ENCODE data around the gene NTRK3.

DNA sequence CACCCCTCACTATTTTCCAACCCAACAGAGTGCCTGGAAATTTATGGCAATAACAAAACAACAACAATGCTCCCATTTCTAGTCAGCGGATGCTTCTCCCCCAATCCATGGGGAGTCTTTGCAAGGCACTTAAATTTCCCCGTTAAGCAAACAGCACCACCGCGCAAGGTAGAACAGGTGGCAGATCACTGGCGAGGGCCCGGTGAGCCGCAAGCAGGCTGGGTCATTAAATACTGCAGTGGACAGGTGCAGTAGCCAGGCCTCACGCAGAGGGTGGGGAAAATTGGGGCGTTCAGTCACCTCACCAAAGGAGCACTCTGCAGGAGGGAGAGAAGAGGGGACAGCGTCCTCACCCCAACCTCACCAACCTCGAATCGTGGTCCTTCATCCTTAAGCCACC lies 147.5 kb downstream of the NTRK3 start:
- TF ChIP-seq, protein P1, sequence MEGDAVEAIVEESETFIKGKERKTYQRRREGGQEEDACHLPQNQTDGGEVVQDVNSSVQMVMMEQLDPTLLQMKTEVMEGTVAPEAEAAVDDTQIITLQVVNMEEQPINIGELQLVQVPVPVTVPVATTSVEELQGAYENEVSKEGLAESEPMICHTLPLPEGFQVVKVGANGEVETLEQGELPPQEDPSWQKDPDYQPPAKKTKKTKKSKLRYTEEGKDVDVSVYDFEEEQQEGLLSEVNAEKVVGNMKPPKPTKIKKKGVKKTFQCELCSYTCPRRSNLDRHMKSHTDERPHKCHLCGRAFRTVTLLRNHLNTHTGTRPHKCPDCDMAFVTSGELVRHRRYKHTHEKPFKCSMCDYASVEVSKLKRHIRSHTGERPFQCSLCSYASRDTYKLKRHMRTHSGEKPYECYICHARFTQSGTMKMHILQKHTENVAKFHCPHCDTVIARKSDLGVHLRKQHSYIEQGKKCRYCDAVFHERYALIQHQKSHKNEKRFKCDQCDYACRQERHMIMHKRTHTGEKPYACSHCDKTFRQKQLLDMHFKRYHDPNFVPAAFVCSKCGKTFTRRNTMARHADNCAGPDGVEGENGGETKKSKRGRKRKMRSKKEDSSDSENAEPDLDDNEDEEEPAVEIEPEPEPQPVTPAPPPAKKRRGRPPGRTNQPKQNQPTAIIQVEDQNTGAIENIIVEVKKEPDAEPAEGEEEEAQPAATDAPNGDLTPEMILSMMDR (IDR thresholded peaks at IDR 0.05; ENCODE audit: low read depth, low read length): no peak
- TF ChIP-seq EZH2phosphoT487 (IDR thresholded peaks at IDR 0.05; ENCODE audit: low read depth): no peak
